ENCODE data around the gene ZNF750.

DNA sequence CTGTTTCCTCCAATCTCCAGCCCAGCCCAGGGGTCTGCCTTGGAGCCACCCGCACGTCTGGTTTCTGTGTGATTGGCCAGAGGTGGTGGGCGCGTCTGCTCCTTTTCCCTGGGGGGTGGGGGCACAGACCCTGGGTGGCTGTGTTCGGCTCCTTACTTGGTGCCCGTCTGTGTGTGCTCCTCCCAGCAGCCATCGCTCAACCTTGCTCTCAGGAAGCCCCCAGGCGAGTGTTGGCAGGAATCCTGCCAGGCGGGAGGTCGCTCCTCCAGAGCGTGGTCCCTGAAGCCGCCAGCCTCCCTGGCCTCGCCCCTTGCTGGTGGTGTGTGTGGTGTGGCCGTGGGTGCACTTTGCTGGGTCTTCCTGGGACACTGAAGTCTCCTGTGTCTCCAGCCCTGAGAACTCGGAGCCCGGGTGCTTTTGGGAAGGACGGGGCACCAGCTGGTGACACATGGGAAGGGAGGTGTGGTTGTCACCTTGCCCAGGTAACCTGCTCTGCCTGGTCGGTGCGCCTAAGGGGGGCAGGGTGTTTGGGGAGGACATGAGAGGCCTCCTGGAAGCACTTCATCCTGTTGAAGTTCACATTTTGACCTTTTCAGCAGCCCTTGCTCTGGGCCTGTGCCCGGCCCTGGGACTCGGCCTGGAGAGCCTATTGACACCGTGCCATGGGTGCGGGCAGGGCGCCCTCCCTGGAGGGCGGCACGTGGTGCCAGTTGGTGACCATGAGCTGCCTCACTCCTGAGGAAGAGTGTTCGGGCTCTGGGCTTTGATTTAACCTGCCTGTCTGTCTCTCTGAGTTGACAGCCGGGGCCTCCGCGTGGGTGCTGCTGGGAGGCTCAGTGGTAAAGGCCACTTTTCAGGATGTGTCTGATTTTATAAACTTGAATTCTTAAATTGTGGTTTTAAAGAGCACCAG, 49.0 kb upstream of the ZNF750 start:
- no peak for TF ChIP-seq POLR2AphosphoS5 (IDR thresholded peaks at IDR 0.05; ENCODE audit: low read depth, low read length)
- TF ChIP-seq REST (IDR thresholded peaks at IDR 0.05; ENCODE audit: insufficient read depth in 1 of 2, low read depth in 2 of 2, low read length in 2 of 2) = no peak
- TF ChIP-seq SIN3A (IDR thresholded peaks at IDR 0.05; ENCODE audit: borderline replicate concordance, insufficient read depth, low read length) = no peak
